Glutamatergic neuron (in vitro differentiated cells): ENCODE data around the gene LRCH4. TPM values are rescaled to one million over a fixed set of nuclear protein-coding genes. Genes with fewer than 3 reads are reported as not detected.

Experiments
- DNase-seq: peaks from one replicate; pipeline ENCODE4 v3.0.0; 2022
- H3K27ac Mint-ChIP-seq: one replicate; pipeline ENCODE4 v1.8.0; 2020; ENCODE audit warnings: mild to moderate bottlenecking, mixed read lengths, inconsistent platforms; ENCODE audit not compliant: unreplicated experiment
- H3K27me3 Mint-ChIP-seq: one replicate; pipeline ENCODE4 v1.8.0; 2020; ENCODE audit warnings: mild to moderate bottlenecking, moderate library complexity, mixed read lengths, inconsistent platforms; ENCODE audit not compliant: unreplicated experiment
- H3K36me3 Mint-ChIP-seq: one replicate; pipeline ENCODE4 v1.8.0; 2020; ENCODE audit warnings: mild to moderate bottlenecking, mixed read lengths, inconsistent platforms; ENCODE audit not compliant: unreplicated experiment
- H3K4me1 Mint-ChIP-seq: one replicate; pipeline ENCODE4 v1.8.0; 2020; ENCODE audit warnings: mild to moderate bottlenecking, low read depth, mixed read lengths, inconsistent platforms; ENCODE audit not compliant: unreplicated experiment
- H3K4me3 Mint-ChIP-seq: one replicate; pipeline ENCODE4 v1.8.0; 2020; ENCODE audit warnings: mild to moderate bottlenecking, mixed read lengths, inconsistent platforms; ENCODE audit not compliant: unreplicated experiment
- H3K9me3 Mint-ChIP-seq: one replicate; pipeline ENCODE4 v1.8.0; 2020; ENCODE audit warnings: mild to moderate bottlenecking, moderate library complexity, mixed read lengths, inconsistent platforms; ENCODE audit not compliant: unreplicated experiment
- total RNA-seq: library from RNA; stranded (reverse); fragmentation: NEBNext Ultra II Directional; extraction: Animal tissue kit (Norgen Biotek cat#: 25700); gene quantifications from one replicate; pipeline ENCODE4 v1.2.1, GENCODE V29; 2021; ENCODE audit not compliant: unreplicated experiment
- TF ChIP-seq, protein P1 (sequence below): fragments of 200-600 bp; sonication (generic); IDR thresholded peaks from one replicate; pipeline ENCODE4 v1.5.0; 2021; ENCODE audit not compliant: partially characterized antibody, unreplicated experiment

Gene LRCH4
- total RNA-seq, 1 donor from 2014 or later, result 166 TPM

GRCh38 chr7:100563809-100564400, 22.0 kb downstream of the LRCH4 start:
- Mint-ChIP-seq H3K4me3 (no peak overlapping the region), H3K27ac (no peak overlapping the region), H3K27me3 (peaks cover 6% of the 10 kb centered on the region), H3K9me3 (peaks cover 2% of the 10 kb centered on the region), H3K36me3 (no peaks in the 10 kb centered on the region), H3K4me1 (peaks cover 2% of the 10 kb centered on the region)
- peak; percentile 95 for DNase-seq
- TF ChIP-seq, protein P1, sequence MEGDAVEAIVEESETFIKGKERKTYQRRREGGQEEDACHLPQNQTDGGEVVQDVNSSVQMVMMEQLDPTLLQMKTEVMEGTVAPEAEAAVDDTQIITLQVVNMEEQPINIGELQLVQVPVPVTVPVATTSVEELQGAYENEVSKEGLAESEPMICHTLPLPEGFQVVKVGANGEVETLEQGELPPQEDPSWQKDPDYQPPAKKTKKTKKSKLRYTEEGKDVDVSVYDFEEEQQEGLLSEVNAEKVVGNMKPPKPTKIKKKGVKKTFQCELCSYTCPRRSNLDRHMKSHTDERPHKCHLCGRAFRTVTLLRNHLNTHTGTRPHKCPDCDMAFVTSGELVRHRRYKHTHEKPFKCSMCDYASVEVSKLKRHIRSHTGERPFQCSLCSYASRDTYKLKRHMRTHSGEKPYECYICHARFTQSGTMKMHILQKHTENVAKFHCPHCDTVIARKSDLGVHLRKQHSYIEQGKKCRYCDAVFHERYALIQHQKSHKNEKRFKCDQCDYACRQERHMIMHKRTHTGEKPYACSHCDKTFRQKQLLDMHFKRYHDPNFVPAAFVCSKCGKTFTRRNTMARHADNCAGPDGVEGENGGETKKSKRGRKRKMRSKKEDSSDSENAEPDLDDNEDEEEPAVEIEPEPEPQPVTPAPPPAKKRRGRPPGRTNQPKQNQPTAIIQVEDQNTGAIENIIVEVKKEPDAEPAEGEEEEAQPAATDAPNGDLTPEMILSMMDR, result peak; percentile 98

GRCh38 chr7:100563100-100563564, 22.8 kb downstream of the LRCH4 start:
- H3K9me3 Mint-ChIP-seq, result no peaks in the 10 kb centered on the region
- H3K4me3 Mint-ChIP-seq, result no peak overlapping the region

GRCh38 chr7:100562195-100563099, 23.5 kb downstream of the LRCH4 start:
- Mint-ChIP-seq H3K36me3 (no peaks in the 10 kb centered on the region), H3K4me3 (no peak overlapping the region), H3K27ac (no peak overlapping the region), H3K9me3 (no peaks in the 10 kb centered on the region), H3K27me3 (peaks cover 4% of the 10 kb centered on the region), H3K4me1 (no peaks in the 10 kb centered on the region)
- DNase-seq, result no peak
- TF ChIP-seq, protein P1, result no peak

More at GRCh38 chr7:100563100-100563564, 22.8 kb downstream of the LRCH4 start:
- DNase-seq, result no peak
- H3K4me1 Mint-ChIP-seq, result peaks cover 2% of the 10 kb centered on the region
- H3K36me3 Mint-ChIP-seq, result no peaks in the 10 kb centered on the region
- H3K27ac Mint-ChIP-seq, result no peak overlapping the region
- TF ChIP-seq, protein P1, result no peak
- H3K27me3 Mint-ChIP-seq, result peaks cover 4% of the 10 kb centered on the region

DNA sequence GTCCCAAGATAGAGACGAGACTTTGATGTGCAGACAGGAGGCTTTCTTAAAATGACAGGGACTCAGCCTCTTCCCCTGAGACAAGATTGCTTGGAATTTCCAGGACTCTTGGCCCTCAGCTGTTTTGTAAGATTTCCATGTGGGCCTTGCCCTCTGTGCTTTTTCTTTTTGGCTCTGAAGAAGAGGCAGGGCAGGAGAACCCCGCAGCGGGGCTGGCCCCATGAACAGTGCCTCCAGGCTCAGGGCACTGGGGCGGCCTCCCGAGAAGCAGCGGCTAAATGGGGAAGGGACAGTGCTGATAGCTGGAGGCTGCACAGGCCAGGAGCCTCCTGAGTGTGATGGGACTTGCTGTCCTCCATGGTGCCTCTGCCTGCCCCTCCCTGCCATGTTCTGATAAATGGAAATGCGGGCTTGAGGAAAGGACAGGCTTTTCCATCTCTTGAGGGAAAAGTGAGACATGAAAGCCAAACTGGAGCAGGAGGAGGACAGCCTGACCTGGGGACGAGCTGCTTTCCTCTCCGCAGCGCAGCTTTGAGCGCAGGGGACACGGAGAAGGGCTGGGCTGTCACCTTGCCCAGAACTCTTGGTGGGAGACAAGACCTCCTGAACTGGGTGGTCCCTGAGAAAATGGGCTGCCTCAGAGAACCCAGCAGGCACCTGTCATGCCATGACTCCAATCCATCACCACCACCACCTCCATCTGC, 24.3 kb downstream of the LRCH4 start:
- Mint-ChIP-seq H3K9me3 (no peaks in the 10 kb centered on the region), H3K36me3 (no peaks in the 10 kb centered on the region), H3K27ac (no peak overlapping the region), H3K4me3 (no peak overlapping the region), H3K27me3 (peaks cover 4% of the 10 kb centered on the region), H3K4me1 (no peaks in the 10 kb centered on the region)
- TF ChIP-seq, protein P1, result no peak
- no peak for DNase-seq
